NT2/D1 (cell line): ENCODE results near the gene SH3BP5.

Source experiments
- SUZ12 ChIP-seq: IDR thresholded peaks from 2 replicates; pipeline ENCODE4 v1.6.1; 2011; ENCODE audit not compliant: insufficient read length, insufficient read depth; ENCODE audit errors: extremely low read depth
- YY1 ChIP-seq: IDR thresholded peaks from 2 replicates; pipeline ENCODE4 v1.6.1; 2011; ENCODE audit not compliant: insufficient read length, insufficient read depth

DNA sequence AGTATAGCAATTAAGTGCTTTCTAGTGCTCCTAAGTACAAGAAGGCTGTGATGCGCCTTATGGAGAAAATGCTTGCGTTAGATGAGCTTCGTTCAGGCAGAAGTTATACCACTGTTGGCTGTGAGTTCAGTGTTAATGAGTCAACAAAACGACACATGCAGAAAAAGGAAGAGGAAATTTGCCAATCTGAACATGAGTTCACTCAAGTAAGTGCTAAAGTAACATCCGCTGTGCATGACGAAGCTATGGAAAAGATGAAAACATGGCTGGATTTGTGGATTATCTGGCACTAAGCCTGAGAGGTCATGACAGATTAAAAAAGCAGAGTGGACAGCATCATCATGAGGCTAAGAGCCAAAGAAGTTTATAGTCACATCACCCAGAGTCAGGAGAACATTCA lies 36.9 kb downstream of the SH3BP5 start:
- TF ChIP-seq SUZ12 (no peak), YY1 (no peak)
